ENCODE results near the gene KRTAP9-8. TPM values are rescaled to one million over a fixed set of nuclear protein-coding genes. Genes with fewer than 3 reads are reported as not detected.
"Not testable (repeated sequence)": the region's sequence is repeated elsewhere in the genome, so short reads cannot be mapped to it uniquely, and the experiment has no call there.

KRTAP9-8 gene, protein sequence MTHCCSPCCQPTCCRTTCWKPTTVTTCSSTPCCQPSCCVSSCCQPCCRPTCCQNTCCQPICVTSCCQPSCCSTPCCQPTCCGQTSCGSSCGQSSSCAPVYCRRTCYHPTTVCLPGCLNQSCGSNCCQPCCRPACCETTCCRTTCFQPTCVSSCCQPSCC
- not detected for polyA plus RNA-seq (2012; ENCODE audit: insufficient read depth, insufficient read length)

DNA sequence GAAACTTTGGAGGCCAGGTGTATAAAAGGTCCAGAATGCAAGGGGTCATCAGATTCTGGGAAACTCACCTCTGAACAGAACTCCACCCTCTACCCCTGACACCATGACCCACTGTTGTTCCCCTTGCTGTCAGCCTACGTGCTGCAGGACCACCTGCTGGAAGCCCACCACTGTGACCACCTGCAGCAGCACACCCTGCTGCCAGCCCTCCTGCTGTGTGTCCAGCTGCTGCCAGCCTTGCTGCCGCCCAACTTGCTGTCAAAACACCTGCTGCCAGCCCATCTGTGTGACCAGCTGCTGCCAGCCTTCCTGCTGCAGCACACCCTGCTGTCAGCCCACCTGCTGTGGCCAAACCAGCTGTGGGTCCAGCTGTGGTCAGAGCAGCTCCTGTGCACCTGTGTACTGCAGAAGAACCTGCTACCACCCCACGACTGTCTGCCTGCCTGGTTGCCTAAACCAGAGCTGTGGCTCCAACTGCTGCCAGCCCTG is at the start of gene KRTAP9-8:
TSS of gene KRTAP9-8 (plus strand) at position 51 of the 489 bp plus-strand sequence. CDS start at position 104, 53 bp downstream.
- DNase-seq (ENCODE audit: low read depth, low spot score); H3K4me3 ChIP-seq (ENCODE audit: low read length): not testable (repeated sequence)

DNA sequence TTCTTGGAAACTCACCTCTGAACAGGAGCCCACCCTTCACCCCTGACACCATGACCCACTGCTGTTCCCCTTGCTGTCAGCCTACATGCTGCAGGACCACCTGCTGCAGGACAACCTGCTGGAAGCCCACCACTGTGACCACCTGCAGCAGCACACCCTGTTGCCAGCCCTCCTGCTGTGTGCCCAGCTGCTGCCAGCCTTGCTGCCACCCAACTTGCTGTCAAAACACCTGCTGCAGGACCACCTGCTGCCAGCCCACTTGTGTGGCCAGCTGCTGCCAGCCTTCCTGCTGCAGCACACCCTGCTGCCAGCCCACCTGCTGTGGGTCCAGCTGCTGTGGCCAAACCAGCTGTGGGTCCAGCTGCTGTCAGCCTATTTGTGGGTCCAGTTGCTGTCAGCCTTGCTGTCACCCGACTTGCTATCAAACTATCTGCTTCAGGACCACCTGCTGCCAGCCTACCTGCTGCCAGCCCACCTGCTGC is 47.9 kb upstream of the KRTAP9-8 start, which contains the start of gene KRTAP9-1:
TSS of gene KRTAP9-1 (plus strand) at position 51 of the 482 bp plus-strand sequence. CDS start at position 51, 0 bp downstream.
- DNase-seq (ENCODE audit: low read depth, low spot score); H3K4me3 ChIP-seq (ENCODE audit: low read length): not testable (repeated sequence)

DNA sequence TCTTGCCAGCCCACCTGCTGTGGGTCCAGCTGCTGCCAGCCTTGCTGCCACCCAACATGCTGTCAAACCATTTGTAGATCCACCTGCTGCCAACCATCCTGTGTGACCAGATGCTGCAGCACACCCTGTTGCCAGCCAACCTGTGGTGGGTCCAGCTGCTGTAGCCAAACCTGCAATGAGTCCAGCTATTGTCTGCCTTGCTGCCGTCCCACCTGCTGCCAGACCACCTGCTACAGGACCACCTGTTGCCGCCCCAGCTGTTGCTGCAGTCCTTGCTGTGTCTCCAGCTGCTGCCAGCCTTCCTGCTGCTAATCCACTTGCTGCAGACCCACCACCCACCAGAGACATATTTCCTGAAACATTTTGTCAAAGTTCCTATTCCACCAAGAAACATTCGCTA is 47.5 kb upstream of the KRTAP9-8 start:
- no peak for DNase-seq (ENCODE audit: low read depth, low spot score)

DNA sequence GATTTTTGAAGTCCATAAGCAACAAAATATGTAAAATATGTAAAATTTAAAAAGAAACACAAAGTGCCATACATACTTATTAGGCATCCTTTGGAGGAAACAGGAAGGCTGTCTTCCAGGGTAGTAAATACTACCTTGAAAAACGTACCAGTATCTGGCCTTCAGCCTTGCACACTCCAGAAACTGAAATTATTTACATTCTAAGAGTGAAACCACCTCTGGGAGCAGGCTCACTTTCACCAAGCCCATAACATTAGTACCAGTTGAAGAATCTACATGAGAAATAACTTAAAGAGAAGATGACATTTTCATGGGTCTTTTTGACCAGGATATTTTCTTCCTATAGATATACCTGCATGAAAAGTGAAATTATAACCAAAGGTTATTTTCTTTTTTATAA is 41.7 kb upstream of the KRTAP9-8 start:
- no peak overlapping the region for H3K4me3 ChIP-seq (ENCODE audit: low read length)
- DNase-seq (ENCODE audit: low read depth, low spot score): no peak

More for the DNA sequence above, 47.5 kb upstream of the KRTAP9-8 start:
- no peak overlapping the region for H3K4me3 ChIP-seq (ENCODE audit: low read length)

DNA sequence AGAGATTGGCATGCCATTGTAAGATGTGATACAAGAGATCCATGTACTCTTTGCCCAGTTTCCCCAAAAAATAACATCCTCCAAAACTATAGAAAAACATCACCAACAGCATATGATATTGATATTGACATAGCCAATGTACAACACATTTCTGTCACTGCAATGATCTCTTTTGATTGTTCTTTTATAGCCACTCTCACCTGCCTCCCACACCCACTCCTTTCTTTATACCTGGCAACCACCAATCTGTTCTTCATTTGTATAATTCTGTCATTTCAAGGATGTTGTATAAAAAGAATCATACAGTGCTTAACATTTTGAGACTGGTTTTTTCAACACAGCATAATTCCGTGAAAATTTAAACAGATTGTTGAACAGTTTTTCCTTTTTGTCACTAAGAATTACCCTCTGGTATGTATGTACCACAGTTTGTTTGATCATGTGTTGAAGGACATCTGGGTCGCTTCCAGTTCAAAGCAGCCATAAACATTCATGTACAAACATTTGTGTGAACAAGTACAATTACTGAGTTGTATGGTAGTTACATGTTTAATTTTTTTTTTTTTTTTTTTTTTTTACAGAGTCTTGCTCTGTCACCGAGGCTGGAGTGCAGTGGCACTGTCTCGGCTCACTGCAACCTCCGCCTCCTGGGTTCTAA is 38.2 kb upstream of the KRTAP9-8 start:
- no peak overlapping the region for H3K4me3 ChIP-seq (ENCODE audit: low read length)

DNA sequence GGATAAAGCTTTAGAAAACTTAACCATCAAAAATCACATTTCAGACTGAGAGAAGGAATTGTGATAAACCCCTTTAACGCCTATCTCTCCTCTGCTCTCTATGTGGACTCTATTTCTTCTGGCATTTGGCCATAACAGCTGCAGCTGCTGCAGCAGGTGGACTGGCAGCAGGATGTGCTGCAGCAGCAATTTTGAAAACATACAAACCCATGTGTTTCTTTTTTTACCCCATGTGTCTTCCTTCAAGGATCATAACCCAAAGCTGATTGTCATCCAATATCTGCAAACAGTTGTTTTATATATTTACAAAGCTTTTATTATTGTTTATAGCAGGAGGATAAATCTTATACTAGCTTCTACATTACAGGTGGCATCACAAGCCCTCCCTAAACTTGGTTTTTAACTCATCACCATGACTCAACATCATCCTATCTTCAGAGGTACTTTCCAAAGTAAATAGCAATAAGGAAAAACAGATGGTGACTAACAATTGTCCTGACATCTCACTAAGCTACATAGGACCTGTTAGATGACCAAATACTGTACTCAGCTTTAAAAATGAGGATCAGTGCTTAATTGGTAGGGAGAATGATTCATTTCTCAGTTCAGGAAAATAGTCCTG is 25.8 kb upstream of the KRTAP9-8 start:
- H3K4me3 ChIP-seq (ENCODE audit: low read length): no peak overlapping the region
- no peak for DNase-seq (ENCODE audit: low read depth, low spot score)

More for the DNA sequence above, 38.2 kb upstream of the KRTAP9-8 start:
- DNase-seq (ENCODE audit: low read depth, low spot score): no peak

DNA sequence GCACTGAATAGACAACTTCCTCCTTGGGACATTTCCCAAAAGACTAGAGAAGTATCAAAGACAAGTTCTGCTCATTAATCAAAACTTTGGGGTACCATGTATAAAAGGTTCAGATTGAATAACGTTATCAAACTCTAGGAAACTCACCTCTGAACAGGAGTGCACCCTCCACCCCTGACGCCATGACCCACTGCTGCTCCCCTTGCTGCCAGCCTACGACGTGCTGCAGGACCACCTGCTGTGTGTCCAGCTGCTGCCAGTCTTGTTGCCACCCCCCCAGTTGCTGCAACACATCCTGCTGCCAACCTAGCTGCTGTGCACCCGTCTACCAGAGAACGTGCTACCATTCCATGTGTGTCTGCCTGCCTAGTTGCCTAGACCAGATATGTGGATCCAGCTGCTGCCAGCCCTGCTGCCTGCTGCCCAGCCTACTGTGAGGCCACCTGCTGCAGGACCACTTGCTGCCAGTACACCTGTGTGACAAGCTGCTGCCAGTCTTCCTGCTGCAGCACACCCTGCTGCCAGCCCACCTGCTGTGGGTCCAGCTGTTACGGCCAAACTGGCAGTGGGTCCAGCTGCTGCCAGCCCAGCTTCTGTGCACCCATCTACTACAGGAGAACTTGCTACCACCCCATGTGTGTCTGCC is 25.2 kb upstream of the KRTAP9-8 start:
- DNase-seq (ENCODE audit: low read depth, low spot score): no peak
- no peak overlapping the region for H3K4me3 ChIP-seq (ENCODE audit: low read length)

DNA sequence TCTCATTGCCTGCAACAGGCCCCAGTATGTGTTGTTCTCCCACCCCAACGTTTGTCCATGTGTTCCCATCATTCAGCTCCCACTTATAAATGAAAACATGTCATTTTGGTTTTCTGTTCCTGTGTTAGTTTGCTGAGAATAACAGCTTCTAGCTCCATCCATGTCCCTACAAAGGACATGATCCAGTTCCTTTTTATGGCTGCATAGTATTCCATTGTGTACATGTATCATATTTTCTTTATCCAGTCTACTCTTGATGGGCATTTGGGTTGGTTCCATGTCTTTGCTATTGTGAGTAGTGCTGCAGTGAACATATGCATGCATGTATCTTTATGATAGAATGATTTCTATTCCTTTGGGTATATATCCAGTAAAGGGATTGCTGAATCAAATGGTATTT is 22.1 kb upstream of the KRTAP9-8 start:
- H3K4me3 ChIP-seq (ENCODE audit: low read length): no peak overlapping the region
- no peak for DNase-seq (ENCODE audit: low read depth, low spot score)

DNA sequence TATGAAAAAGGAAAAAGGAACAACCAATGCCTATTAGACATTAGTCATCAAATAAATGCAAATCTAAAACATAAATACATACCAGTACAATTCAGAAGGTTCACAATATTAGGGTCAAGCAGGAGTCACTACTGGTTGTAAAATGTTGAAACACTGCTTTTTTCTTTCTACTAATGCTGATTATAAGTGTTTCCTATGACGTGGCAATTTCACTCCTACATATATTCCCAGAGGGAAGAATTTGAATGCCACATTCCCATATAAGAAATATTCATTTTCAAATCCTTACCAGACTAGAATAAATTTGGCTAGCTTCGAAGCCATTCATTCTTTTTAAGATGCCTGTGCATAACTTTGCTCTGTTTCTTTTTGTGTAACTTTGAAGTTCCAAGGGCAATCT is 14.0 kb upstream of the KRTAP9-8 start:
- no peak for DNase-seq (ENCODE audit: low read depth, low spot score)
- H3K4me3 ChIP-seq (ENCODE audit: low read length): no peak overlapping the region

DNA sequence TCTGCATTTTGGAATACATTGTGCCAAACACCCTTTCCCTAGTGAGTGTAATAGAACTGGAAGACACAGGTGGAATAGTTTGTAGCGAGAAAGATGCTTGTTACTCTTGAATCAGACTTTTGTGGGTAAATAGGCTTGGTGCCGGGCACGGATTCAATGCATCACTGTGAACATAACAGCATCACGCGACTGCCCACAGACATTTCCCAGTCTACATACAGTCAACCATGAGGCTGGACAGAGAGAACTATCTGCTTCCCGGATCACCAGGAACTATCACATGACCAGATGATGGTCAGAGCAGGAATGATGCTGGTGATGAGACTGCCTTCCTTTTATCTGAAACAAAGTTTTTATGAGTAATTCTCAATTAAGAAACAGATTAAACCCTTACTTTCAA is 11.7 kb upstream of the KRTAP9-8 start:
- H3K4me3 ChIP-seq (ENCODE audit: low read length): no peak overlapping the region
- DNase-seq (ENCODE audit: low read depth, low spot score): no peak

DNA sequence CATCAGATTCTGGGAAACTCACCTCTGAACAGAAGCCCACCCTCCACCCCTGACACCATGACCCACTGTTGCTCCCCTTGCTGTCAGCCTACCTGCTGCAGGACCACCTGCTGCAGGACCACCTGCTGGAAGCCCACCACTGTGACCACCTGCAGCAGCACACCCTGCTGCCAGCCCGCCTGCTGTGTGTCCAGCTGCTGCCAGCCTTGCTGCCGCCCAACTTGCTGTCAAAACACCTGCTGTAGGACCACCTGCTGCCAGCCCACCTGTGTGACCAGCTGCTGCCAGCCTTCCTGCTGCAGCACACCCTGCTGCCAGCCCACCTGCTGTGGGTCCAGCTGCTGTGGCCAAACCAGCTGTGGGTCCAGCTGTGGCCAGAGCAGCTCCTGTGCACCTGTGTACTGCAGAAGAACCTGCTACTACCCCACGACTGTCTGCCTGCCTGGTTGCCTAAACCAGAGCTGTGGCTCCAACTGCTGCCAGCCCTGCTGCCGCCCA is 11.2 kb upstream of the KRTAP9-8 start, which contains the start of gene KRTAP9-2:
TSS of gene KRTAP9-2 (plus strand) at position 51 of the 498 bp plus-strand sequence. CDS start at position 58, 7 bp downstream.
- DNase-seq (ENCODE audit: low read depth, low spot score); H3K4me3 ChIP-seq (ENCODE audit: low read length): not testable (repeated sequence)

DNA sequence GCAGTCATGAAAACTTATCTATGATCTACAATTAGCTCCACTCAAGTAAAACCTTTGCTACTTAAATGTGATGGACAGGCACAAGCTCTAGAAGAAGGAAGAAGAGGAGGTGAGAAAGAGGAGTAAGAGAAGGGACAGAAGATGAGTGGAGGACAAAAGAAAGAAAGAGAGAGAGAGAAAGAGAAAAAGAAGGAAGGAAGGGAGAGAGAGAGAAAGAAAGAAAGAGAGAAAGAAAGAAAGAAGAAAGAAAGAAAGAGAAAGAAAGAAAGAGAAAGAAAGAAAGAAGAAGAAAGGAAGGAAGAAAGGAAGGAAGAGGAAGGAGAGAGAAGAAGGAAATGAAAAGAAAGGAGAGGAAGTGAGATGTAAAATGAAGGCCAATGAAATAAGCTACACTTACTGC is 7.7 kb upstream of the KRTAP9-8 start:
- DNase-seq (ENCODE audit: low read depth, low spot score): no peak
- no peak overlapping the region for H3K4me3 ChIP-seq (ENCODE audit: low read length)

DNA sequence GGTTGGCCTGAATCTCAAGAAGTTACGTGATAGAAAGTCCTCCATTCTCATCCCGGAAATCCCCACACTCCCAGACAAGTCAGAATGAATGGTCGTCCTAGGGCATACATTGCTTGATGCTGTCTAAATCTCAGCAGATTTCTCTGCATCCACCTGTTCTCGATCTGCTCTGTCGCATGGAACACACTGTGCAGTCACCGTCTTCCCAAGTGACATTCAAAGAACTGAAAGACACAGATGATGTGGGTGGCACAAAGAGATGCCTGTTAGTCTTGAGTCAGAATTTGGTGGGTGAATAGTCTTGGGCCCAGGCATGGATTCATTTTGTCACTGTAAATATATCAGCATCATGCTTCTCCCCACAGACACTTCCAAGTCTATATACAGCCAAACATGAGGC is 6.1 kb upstream of the KRTAP9-8 start:
- H3K4me3 ChIP-seq (ENCODE audit: low read length): no peak overlapping the region
- DNase-seq (ENCODE audit: low read depth, low spot score): no peak

DNA sequence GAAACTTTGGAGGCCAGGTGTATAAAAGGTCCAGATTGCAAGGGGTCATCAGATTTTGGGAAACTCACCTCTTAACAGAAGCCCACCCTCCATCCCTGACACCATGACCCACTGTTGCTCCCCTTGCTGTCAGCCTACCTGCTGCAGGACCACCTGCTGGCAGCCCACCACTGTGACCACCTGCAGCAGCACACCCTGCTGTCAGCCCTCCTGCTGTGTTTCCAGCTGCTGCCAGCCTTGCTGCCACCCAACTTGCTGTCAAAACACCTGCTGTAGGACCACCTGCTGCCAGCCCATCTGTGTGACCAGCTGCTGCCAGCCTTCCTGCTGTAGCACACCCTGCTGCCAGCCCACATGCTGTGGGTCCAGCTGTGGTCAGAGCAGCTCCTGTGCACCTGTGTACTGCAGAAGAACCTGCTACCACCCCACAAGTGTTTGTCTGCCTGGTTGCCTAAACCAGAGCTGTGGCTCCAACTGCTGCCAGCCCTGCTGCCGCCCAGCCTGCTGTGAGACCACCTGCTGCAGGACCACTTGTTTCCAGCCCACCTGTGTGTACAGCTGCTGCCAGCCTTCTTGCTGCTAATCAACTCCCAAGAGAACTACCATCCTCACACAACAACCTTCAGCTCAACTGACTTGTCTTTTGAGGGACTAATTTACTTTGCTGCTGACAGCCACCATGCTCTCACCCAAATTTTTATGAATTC is 5.2 kb upstream of the KRTAP9-8 start, which contains the start of gene KRTAP9-3:
TSS of gene KRTAP9-3 (plus strand) at position 51 of the 707 bp plus-strand sequence. CDS start at position 104, 53 bp downstream.
- not testable (repeated sequence) for DNase-seq (ENCODE audit: low read depth, low spot score); H3K4me3 ChIP-seq (ENCODE audit: low read length)

DNA sequence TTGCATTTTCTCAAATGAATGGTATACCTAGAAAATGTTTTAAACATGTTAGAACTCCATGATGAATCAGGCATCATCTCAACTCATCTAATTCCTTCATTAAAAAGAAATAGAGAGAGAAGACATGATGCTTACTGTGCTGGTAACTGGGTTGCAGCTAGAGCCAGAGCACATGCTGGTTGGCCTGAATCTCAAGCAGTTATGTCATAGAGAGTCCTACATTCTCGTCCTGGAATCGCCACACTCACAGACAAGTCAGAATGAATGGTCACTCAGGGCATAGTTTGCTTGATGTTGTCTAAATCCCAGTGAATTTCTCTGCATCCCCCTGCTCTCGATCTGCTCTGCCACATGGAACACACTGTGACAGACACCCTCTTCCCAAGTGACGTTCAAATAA is 683 bp upstream of the KRTAP9-8 start:
- H3K4me3 ChIP-seq (ENCODE audit: low read length); DNase-seq (ENCODE audit: low read depth, low spot score): not testable (repeated sequence)

DNA sequence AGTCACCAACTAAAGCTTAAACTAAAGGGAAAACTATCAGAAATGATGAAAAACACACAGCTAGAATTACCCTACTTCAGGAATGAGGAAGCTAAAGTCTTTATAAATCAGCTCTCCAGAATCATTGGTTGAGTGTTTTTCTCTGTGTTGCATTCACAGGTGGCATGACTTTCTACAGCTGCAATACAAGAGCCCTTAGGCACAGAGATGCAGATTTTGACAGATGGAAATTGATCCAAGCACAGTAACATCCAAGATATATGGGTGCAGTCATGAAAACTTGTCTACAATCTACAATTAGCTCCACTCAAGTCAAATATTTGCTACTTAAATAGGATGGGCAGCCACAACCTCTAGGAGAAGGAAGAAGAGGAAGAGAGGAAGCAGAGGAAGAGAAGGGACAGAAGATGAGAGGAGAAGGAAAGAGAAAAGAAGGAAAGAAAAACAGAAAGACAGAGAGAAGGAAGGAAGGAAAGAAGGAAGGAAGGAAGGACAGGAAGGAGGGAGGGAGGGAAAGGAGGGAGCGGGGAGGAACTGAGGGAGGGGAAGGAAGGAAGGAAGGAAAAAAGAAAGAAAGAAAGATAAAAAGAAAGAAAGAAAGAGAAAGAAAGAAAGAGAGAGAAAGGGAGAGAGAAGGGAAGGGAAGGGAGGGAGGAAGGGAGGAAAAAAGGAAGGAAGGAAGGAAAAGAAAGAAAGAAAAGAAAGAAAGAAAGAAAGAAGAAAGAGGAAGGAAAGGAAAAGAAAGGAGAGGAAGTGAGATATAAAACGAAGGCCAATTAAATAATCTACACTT is 9.4 kb downstream of the KRTAP9-8 start:
- not testable (repeated sequence) for DNase-seq (ENCODE audit: low read depth, low spot score); H3K4me3 ChIP-seq (ENCODE audit: low read length)

DNA sequence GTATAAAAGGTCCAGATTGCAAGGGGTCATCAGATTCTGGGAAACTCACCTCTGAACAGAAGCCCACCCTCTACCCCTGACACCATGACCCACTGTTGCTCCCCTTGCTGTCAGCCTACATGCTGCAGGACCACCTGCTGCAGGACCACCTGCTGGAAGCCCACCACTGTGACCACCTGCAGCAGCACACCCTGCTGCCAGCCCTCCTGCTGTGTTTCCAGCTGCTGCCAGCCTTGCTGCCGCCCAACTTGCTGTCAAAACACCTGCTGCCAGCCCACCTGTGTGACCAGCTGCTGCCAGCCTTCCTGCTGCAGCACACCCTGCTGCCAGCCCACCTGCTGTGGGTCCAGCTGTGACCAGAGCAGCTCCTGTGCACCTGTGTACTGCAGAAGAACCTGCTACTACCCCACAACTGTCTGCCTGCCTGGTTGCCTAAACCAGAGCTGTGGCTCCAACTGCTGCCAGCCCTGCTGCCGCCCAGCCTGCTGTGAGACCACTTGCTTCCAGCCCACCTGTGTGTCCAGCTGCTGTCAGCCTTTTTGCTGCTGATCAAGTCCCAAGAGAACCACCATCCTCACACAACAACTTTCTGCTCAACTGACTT is 11.9 kb downstream of the KRTAP9-8 start, which contains the start of gene KRTAP9-4:
TSS of gene KRTAP9-4 (plus strand) at position 51 of the 604 bp plus-strand sequence. CDS start at position 85, 34 bp downstream.
- not testable (repeated sequence) for DNase-seq (ENCODE audit: low read depth, low spot score); H3K4me3 ChIP-seq (ENCODE audit: low read length)

Measured in Jurkat, Clone E6-1 (cell line).